ENCODE results near the gene SYCE3. TPM values are rescaled to one million over a fixed set of nuclear protein-coding genes. Genes with fewer than 3 reads are reported as not detected.

SYCE3 gene
- total and polyA plus RNA-seq, 9 of the 15 experiments (the other 6 are each of a cell fraction or from before 2014, with no cell fraction given): 0.56 TPM; not detected in 8

DNA sequence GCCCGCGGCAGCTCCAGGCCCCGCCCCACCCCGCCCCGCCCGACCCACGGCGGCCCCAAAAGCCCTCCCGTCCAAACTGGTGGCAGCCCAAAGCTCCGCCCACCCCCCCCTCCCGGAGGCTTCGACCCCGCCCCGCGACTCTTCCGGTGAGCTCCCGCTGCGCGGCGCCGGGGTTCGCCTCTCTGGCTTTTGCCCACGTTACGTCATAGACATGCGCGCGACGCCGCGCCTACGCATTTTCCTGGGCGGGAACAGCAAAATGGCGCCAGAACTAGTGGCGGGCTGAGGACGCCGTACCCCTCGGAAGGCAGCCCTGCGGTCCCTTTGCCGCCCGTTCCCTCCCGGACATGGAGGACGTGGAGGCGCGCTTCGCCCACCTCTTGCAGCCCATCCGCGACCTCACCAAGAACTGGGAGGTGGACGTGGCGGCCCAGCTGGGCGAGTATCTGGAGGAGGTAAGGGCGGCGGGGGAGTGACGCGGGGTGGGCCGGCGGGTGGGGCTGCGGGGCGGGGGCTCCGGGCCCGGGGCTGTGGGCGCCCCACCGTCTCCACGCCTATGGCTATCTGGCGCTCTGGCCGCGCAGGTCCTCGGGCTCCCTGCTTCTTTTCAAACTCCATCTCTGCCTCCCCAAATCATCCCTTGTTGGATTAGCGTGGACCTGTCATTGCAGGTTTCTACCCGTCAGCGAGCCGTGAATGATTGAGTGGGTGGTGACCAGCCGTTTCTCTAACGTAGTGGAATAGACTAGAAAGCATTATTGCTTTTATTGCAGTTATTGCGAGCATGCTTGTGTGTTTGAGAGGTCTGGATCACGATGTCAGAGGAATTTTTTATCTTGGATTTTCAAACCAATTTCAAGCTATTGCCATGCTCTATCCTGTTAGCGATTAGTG is 54.5 kb downstream of the SYCE3 start, which contains the start of gene NCAPH2 (continued):
- TF ChIP-seq, protein P1, sequence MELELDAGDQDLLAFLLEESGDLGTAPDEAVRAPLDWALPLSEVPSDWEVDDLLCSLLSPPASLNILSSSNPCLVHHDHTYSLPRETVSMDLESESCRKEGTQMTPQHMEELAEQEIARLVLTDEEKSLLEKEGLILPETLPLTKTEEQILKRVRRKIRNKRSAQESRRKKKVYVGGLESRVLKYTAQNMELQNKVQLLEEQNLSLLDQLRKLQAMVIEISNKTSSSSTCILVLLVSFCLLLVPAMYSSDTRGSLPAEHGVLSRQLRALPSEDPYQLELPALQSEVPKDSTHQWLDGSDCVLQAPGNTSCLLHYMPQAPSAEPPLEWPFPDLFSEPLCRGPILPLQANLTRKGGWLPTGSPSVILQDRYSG (tag; conservative IDR thresholded peaks at IDR 0.05; ENCODE audit: low read depth): no peak
- TF ChIP-seq CBX3 (IDR thresholded peaks at IDR 0.05; ENCODE audit: borderline replicate concordance in 1 of 2, low read length in 2 of 2): no peak
- no peak for TF ChIP-seq ETV6 (IDR thresholded peaks at IDR 0.05; ENCODE audit: borderline replicate concordance in 1 of 2, low read depth in 2 of 2, low read length in 1 of 2)
- TF ChIP-seq ETV6 (CRISPR knock-in tag; IDR thresholded peaks at IDR 0.05; ENCODE audit: borderline replicate concordance): 0 out of 2 replicates have a peak, but pooled peaks have one; percentile 23
- no peak for TF ChIP-seq ZNF589 (CRISPR knock-in tag; IDR thresholded peaks at IDR 0.05; ENCODE audit: low read depth)
- TF ChIP-seq, protein P2, sequence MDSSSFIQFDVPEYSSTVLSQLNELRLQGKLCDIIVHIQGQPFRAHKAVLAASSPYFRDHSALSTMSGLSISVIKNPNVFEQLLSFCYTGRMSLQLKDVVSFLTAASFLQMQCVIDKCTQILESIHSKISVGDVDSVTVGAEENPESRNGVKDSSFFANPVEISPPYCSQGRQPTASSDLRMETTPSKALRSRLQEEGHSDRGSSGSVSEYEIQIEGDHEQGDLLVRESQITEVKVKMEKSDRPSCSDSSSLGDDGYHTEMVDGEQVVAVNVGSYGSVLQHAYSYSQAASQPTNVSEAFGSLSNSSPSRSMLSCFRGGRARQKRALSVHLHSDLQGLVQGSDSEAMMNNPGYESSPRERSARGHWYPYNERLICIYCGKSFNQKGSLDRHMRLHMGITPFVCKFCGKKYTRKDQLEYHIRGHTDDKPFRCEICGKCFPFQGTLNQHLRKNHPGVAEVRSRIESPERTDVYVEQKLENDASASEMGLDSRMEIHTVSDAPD (CRISPR knock-in tag; IDR thresholded peaks at IDR 0.05): no peak
- TF ChIP-seq WHSC1 (IDR thresholded peaks at IDR 0.05; ENCODE audit: low read length): no peak
- no peak for TF ChIP-seq CCAR2 (IDR thresholded peaks at IDR 0.05; ENCODE audit: low read depth, low read length)
- TF ChIP-seq MAFK (IDR thresholded peaks at IDR 0.05; ENCODE audit: low read length): no peak
- TF ChIP-seq, protein P3, sequence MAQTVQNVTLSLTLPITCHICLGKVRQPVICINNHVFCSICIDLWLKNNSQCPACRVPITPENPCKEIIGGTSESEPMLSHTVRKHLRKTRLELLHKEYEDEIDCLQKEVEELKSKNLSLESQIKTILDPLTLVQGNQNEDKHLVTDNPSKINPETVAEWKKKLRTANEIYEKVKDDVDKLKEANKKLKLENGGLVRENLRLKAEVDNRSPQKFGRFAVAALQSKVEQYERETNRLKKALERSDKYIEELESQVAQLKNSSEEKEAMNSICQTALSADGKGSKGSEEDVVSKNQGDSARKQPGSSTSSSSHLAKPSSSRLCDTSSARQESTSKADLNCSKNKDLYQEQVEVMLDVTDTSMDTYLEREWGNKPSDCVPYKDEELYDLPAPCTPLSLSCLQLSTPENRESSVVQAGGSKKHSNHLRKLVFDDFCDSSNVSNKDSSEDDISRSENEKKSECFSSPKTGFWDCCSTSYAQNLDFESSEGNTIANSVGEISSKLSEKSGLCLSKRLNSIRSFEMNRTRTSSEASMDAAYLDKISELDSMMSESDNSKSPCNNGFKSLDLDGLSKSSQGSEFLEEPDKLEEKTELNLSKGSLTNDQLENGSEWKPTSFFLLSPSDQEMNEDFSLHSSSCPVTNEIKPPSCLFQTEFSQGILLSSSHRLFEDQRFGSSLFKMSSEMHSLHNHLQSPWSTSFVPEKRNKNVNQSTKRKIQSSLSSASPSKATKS (CRISPR knock-in tag; IDR thresholded peaks at IDR 0.05): no peak
- peak; percentile 70 for TF ChIP-seq PML (IDR thresholded peaks at IDR 0.05; ENCODE audit: low read length)
- TF ChIP-seq, protein P4, sequence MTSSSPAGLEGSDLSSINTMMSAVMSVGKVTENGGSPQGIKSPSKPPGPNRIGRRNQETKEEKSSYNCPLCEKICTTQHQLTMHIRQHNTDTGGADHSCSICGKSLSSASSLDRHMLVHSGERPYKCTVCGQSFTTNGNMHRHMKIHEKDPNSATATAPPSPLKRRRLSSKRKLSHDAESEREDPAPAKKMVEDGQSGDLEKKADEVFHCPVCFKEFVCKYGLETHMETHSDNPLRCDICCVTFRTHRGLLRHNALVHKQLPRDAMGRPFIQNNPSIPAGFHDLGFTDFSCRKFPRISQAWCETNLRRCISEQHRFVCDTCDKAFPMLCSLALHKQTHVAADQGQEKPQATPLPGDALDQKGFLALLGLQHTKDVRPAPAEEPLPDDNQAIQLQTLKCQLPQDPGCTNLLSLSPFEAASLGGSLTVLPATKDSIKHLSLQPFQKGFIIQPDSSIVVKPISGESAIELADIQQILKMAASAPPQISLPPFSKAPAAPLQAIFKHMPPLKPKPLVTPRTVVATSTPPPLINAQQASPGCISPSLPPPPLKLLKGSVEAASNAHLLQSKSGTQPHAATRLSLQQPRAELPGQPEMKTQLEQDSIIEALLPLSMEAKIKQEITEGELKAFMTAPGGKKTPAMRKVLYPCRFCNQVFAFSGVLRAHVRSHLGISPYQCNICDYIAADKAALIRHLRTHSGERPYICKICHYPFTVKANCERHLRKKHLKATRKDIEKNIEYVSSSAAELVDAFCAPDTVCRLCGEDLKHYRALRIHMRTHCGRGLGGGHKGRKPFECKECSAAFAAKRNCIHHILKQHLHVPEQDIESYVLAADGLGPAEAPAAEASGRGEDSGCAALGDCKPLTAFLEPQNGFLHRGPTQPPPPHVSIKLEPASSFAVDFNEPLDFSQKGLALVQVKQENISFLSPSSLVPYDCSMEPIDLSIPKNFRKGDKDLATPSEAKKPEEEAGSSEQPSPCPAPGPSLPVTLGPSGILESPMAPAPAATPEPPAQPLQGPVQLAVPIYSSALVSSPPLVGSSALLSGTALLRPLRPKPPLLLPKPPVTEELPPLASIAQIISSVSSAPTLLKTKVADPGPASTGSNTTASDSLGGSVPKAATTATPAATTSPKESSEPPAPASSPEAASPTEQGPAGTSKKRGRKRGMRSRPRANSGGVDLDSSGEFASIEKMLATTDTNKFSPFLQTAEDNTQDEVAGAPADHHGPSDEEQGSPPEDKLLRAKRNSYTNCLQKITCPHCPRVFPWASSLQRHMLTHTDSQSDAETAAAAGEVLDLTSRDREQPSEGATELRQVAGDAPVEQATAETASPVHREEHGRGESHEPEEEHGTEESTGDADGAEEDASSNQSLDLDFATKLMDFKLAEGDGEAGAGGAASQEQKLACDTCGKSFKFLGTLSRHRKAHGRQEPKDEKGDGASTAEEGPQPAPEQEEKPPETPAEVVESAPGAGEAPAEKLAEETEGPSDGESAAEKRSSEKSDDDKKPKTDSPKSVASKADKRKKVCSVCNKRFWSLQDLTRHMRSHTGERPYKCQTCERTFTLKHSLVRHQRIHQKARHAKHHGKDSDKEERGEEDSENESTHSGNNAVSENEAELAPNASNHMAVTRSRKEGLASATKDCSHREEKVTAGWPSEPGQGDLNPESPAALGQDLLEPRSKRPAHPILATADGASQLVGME (CRISPR knock-in tag; IDR thresholded peaks at IDR 0.05): no peak
- peak; percentile 22; the same call in 1 of the 2 replicates for TF ChIP-seq KLF6 (CRISPR knock-in tag; IDR thresholded peaks at IDR 0.05; ENCODE audit: borderline replicate concordance)
- no peak for TF ChIP-seq ZBED1 (IDR thresholded peaks at IDR 0.05)
- no peak for TF ChIP-seq ZFP1 (CRISPR knock-in tag; IDR thresholded peaks at IDR 0.05)
- TF ChIP-seq GABPB1 (CRISPR knock-in tag; IDR thresholded peaks at IDR 0.05): peak; percentile 76

Data from K562 (cell line).